Ovary (tissue), 9 donors: Measurements from ENCODE around the gene DNASE1. TPM values are rescaled to one million over a fixed set of nuclear protein-coding genes. Genes with fewer than 3 reads are reported as not detected.
A peak's percentile ranks its signal among the peaks of the same experiment; 100 is the strongest.

Experiments
- DNase-seq, 5 donors: peaks; one replicate each; pipeline ENCODE4 v3.0.0-alpha.2; 2019 to 2020
- H3K27ac ChIP-seq, 2 donors: fragments of 200-600 bp; one replicate each; pipeline versions ENCODE4 v1.5.1 to v1.8.0; 2019 to 2022
- H3K27me3 ChIP-seq: fragments of 200-600 bp; one replicate; pipeline ENCODE4 v1.8.0; 2022
- H3K36me3 ChIP-seq: fragments of 200-600 bp; sonication (generic); one replicate; pipeline ENCODE4 v1.5.1; 2019
- H3K4me1 ChIP-seq: one replicate; pipeline ENCODE4 v1.8.1; 2013; ENCODE audit warnings: mild to moderate bottlenecking, moderate library complexity; ENCODE audit not compliant: insufficient read depth
- H3K4me3 ChIP-seq: fragments of 200-600 bp; sonication (generic); one replicate; pipeline ENCODE4 v1.5.1; 2017
- H3K9me3 ChIP-seq, 2 donors: fragments of 200-600 bp in 1 of 2; sonication (generic) in 1 of 2; one replicate each; pipeline versions ENCODE4 v1.5.1 to v1.8.1; 2013 to 2019; ENCODE audit warnings: mild to moderate bottlenecking in 1 of 2, moderate library complexity in 1 of 2
- CTCF ChIP-seq, 3 donors: fragments of 450-650 bp in 2 of 3; fragments of 200-600 bp in 1 of 3; IDR thresholded peaks; one replicate each; pipeline versions ENCODE4 v1.5.1 to v1.8.0; 2016 to 2022; ENCODE audit warnings: antibody characterized with exemption in 3 of 3, mild to moderate bottlenecking in 1 of 3
- EP300 ChIP-seq: sonication (generic); formaldehyde crosslinking; IDR thresholded peaks from one replicate; pipeline ENCODE4 v1.6.1; 2017; ENCODE audit warnings: antibody characterized with exemption
- POLR2A ChIP-seq: fragments of 450-650 bp; IDR thresholded peaks from one replicate; pipeline ENCODE4 v1.6.1; 2017; ENCODE audit warnings: antibody characterized with exemption, mild to moderate bottlenecking, moderate library complexity
- WGBS, 3 donors: extraction: QIAGEN DNeasy Blood & Tissue Kit in 1 of 3; methylation state at CpG; one replicate each; pipeline versions ENCODE4 v1.1.5 to v1.1.7; 2013 to 2017; 5-methylcytosine and 5-hydroxymethylcytosine counted together
- intact Hi-C, 4 donors: fragments of 100-400 bp; cut with DNase I; formaldehyde crosslinking; loops; one replicate each; pipeline versions ENCODE4 v1.11.0 to v1.15.1; 2022 to 2023
- polyA plus RNA-seq, 2 donors: library from polyadenylated mRNA; stranded (reverse); fragments of 200-250 nt in 1 of 2; fragments of 350-450 nt in 1 of 2; fragmentation: Illumina TruSeq in 1 of 2; extraction: RNeasy Lipid Tissue Mini Kit (QIAGEN cat#74804) in 1 of 2; gene quantifications; one replicate each; pipeline ENCODE4 v1.2.3, GENCODE V29; 2013 to 2014
- total RNA-seq, 7 donors: library from RNA; depleted of rRNA in 2 of 7; stranded (reverse); fragments of >200 nt in 2 of 7; fragmentation: NEBNext Ultra II Directional in 3 of 7; extraction: Animal tissue kit (Norgen Biotek cat#: 25700) in 3 of 7; gene quantifications; one replicate each; pipeline versions ENCODE4 v1.1.0 to v1.2.4, GENCODE V29; 2016 to 2023
- donor health status: DM: no; HTN: no; CAD: no; lungs with moderate emphysema.
- donor health status: DM: no; HTN: no; CAD: no.
- donor health status: Bipolar disorder and iron deficiency.
- donor health status: DM: yes; HTN: yes; CAD: no.
- donor health status: DM: no; HTN: no; CAD: no.
- donor health status: DM: yes; HTN: yes; CAD: no.

DNASE1 gene
- total and polyA plus RNA-seq, 9 donors, result 5.8 to 17.0 (median 12.2) TPM

- Histone ChIP-seq H3K4me1 (peaks cover 10% of the 10 kb centered on the region), H3K4me3 (no peak overlapping the region), H3K27me3 (no peaks in the 10 kb centered on the region), H3K36me3 (no peaks in the 10 kb centered on the region), H3K27ac (no peak overlapping the region), H3K9me3 (no peaks in the 10 kb centered on the region)
- WGBS, 3 donors, result 79 to 85% (median 81%) methylated on average over 12 of the region's 12 CpGs
- intact Hi-C loops, result loop anchor here (2.0 to 10.0 kb wide), 3 partner anchors 55 to 193 kb away; partner anchors contain the start of gene CREBBP (in 1 of the 4)
- DNase-seq, result no peak
- TF ChIP-seq POLR2A, result no peak
Observed at GRCh38 chr16:3691761-3692160, 37.3 kb downstream of the DNASE1 start.

GRCh38 chr16:3694051-3694450, 39.6 kb downstream of the DNASE1 start:
- Histone ChIP-seq H3K4me3 (no peak overlapping the region), H3K27ac (no peak overlapping the region), H3K27me3 (no peaks in the 10 kb centered on the region), H3K9me3 (no peaks in the 10 kb centered on the region), H3K36me3 (no peaks in the 10 kb centered on the region), H3K4me1 (peaks cover 11% of the 10 kb centered on the region)
- intact Hi-C loops, result loop anchor here in 3 of 4 donors (5.0 to 10.0 kb wide), 2 partner anchors 183 to 191 kb away; partner anchors contain the start of gene CREBBP (in 1 of the 3)
- TF ChIP-seq POLR2A (no peak), CTCF (IDR thresholded peaks at IDR 0.05) (no peak)
- no peak for DNase-seq
- WGBS, 3 donors, result 87 to 90% (median 89%) methylated on average over 9 of the region's 9 CpGs

- Histone ChIP-seq H3K9me3 (no peaks in the 10 kb centered on the region), H3K36me3 (no peaks in the 10 kb centered on the region), H3K4me3 (no peak overlapping the region), H3K4me1 (peaks cover 6% of the 10 kb centered on the region), H3K27ac (no peak overlapping the region), H3K27me3 (no peaks in the 10 kb centered on the region)
- no peak for TF ChIP-seq EP300
- no peak for TF ChIP-seq CTCF (IDR thresholded peaks at IDR 0.05)
- TF ChIP-seq POLR2A, result no peak
- 87 to 92% (median 90%) methylated on average over 19 of the region's 19 CpGs for WGBS, 3 donors
- intact Hi-C loops, result loop anchor here in 1 of 4 donors (10.0 kb wide), 1 partner anchor 189 kb away; the partner anchor contains the start of gene CREBBP
- DNase-seq, result no peak
Observed at GRCh38 chr16:3695610-3696369, 41.3 kb downstream of the DNASE1 start.

GRCh38 chr16:3696425-3697218, 42.1 kb downstream of the DNASE1 start:
- Histone ChIP-seq H3K4me1 (peaks cover 6% of the 10 kb centered on the region), H3K36me3 (no peaks in the 10 kb centered on the region), H3K4me3 (no peak overlapping the region), H3K27me3 (no peaks in the 10 kb centered on the region), H3K9me3 (no peaks in the 10 kb centered on the region), H3K27ac (peak overlapping the region in 1 of 2 donors; percentile 34)
- no peak for DNase-seq
- intact Hi-C loops, result loop anchor here in 1 of 4 donors (10.0 kb wide), 1 partner anchor 188 kb away; the partner anchor contains the start of gene CREBBP
- 43 to 48% (median 44%) methylated on average over 13 of the region's 13 CpGs for WGBS, 3 donors
- TF ChIP-seq POLR2A, result no peak
- no peak for TF ChIP-seq CTCF (IDR thresholded peaks at IDR 0.05)
- no peak for TF ChIP-seq EP300
